Suppressor macrophage (primary cell): ENCODE measurements around the gene KIRREL3.

Experiments
- DNase-seq, 4 experiments: peaks; one replicate each; pipeline ENCODE4 v3.0.0-alpha.2; 2020 to 2022

The KIRREL3 gene

GRCh38 chr11:126901783-126902182 lies 98.8 kb downstream of the KIRREL3 start:
- no peak for DNase-seq

- no peak for DNase-seq
Observed at GRCh38 chr11:126899961-126900748, 100.4 kb downstream of the KIRREL3 start.

GRCh38 chr11:126898802-126899201 lies 101.8 kb downstream of the KIRREL3 start:
- DNase-seq: no peak

- DNase-seq: no peak
Observed at GRCh38 chr11:126897430-126897829, 103.1 kb downstream of the KIRREL3 start.

GRCh38 chr11:126896025-126896424 lies 104.5 kb downstream of the KIRREL3 start:
- DNase-seq: no peak

- DNase-seq: no peak
Observed at GRCh38 chr11:126893796-126894195, 106.8 kb downstream of the KIRREL3 start.

GRCh38 chr11:126892756-126893155 lies 107.8 kb downstream of the KIRREL3 start:
- DNase-seq: no peak

GRCh38 chr11:126891556-126892217 lies 108.9 kb downstream of the KIRREL3 start:
- DNase-seq: no peak

- DNase-seq: no peak
Observed at GRCh38 chr11:126890561-126890960, 110.0 kb downstream of the KIRREL3 start.

GRCh38 chr11:126888115-126888712 lies 112.4 kb downstream of the KIRREL3 start:
- no peak for DNase-seq

- DNase-seq: no peak
Observed at GRCh38 chr11:126886636-126887035, 113.9 kb downstream of the KIRREL3 start.

- DNase-seq: no peak
Observed at GRCh38 chr11:126886085-126886484, 114.5 kb downstream of the KIRREL3 start.

- no peak for DNase-seq
Observed at GRCh38 chr11:126884594-126884993, 116.0 kb downstream of the KIRREL3 start.

GRCh38 chr11:126884192-126884591 lies 116.4 kb downstream of the KIRREL3 start:
- DNase-seq: no peak

GRCh38 chr11:126880872-126881271 lies 119.7 kb downstream of the KIRREL3 start:
- DNase-seq: no peak

- DNase-seq: no peak
Observed at GRCh38 chr11:126879516-126879915, 121.1 kb downstream of the KIRREL3 start.

- DNase-seq: no peak
Observed at GRCh38 chr11:126878913-126879482, 121.6 kb downstream of the KIRREL3 start.

- no peak for DNase-seq
Observed at GRCh38 chr11:126874831-126875230, 125.7 kb downstream of the KIRREL3 start.

GRCh38 chr11:126874276-126874675 lies 126.3 kb downstream of the KIRREL3 start:
- no peak for DNase-seq

- no peak for DNase-seq
Observed at GRCh38 chr11:126871792-126872191, 128.8 kb downstream of the KIRREL3 start.

GRCh38 chr11:126870021-126870420 lies 130.5 kb downstream of the KIRREL3 start:
- no peak for DNase-seq

GRCh38 chr11:126868741-126869140 lies 131.8 kb downstream of the KIRREL3 start:
- no peak for DNase-seq

GRCh38 chr11:126864934-126865333 lies 135.6 kb downstream of the KIRREL3 start:
- DNase-seq: no peak
